B cell (primary cell): ENCODE data around the gene RGR.

Source experiments
- EZH2 ChIP-seq: IDR thresholded peaks from 2 replicates; pipeline ENCODE4 v1.6.1; 2012; ENCODE audit warnings: borderline replicate concordance, low read depth, mild to moderate bottlenecking, moderate library complexity, low read length; ENCODE audit not compliant: insufficient read depth, poor library complexity, severe bottlenecking
- TF ChIP-seq, protein P1 (sequence below): fragments of 200-600 bp; IDR thresholded peaks from one replicate; pipeline ENCODE4 v1.8.0; 2022; ENCODE audit warnings: antibody characterized with exemption, mild to moderate bottlenecking

DNA sequence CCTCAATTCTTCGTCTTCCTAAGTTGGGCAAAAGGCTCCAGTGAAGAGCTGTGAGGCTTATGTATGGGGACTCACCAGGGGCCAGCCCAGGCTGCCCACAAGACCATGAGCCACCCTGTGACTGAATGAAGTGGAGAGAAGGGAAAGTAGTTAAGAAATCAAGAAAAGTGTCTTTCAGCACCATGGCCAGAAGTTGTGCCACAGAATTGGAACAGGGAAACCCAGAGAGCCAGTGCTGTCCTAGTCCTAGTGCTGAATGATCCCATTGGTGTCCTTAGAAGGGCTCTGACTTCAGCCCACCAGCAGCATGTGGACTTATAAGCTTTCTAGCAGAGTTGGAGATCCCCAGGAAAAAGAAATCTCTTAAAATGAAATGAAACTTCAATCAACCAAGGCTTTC lies 46.5 kb downstream of the RGR start:
- TF ChIP-seq, protein P1, sequence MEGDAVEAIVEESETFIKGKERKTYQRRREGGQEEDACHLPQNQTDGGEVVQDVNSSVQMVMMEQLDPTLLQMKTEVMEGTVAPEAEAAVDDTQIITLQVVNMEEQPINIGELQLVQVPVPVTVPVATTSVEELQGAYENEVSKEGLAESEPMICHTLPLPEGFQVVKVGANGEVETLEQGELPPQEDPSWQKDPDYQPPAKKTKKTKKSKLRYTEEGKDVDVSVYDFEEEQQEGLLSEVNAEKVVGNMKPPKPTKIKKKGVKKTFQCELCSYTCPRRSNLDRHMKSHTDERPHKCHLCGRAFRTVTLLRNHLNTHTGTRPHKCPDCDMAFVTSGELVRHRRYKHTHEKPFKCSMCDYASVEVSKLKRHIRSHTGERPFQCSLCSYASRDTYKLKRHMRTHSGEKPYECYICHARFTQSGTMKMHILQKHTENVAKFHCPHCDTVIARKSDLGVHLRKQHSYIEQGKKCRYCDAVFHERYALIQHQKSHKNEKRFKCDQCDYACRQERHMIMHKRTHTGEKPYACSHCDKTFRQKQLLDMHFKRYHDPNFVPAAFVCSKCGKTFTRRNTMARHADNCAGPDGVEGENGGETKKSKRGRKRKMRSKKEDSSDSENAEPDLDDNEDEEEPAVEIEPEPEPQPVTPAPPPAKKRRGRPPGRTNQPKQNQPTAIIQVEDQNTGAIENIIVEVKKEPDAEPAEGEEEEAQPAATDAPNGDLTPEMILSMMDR = no peak
- no peak for TF ChIP-seq EZH2
